Activated CD8-positive, alpha-beta T cell treated with anti-CD3 and anti-CD28 coated beads for 36 hours (primary cell): ENCODE results near the gene CNTNAP2. TPM values are rescaled to one million over a fixed set of nuclear protein-coding genes. Genes with fewer than 3 reads are reported as not detected.

Source experiments
- ATAC-seq: fragments of 200-7000 bp; cut with Tn5 transposase; one replicate; pipeline ENCODE4 v1.10.0; 2021; ENCODE audit warnings: mild to moderate bottlenecking, moderate library complexity
- CTCF ChIA-PET: fragments of 350-600 bp; sonication (Branson Sonifier 250); formaldehyde crosslinking; loops from one replicate; lab custom pipeline; 2021; ENCODE audit warnings: antibody characterized with exemption; lab: Charles Lee
- POLR2A ChIA-PET: fragments of 350-600 bp; sonication (Branson Sonifier 250); formaldehyde crosslinking; loops from one replicate; lab custom pipeline; 2021; ENCODE audit warnings: antibody characterized with exemption; lab: Charles Lee
- DNase-seq: peaks from one replicate; pipeline ENCODE4 v3.0.0-alpha.2; 2020
- H3K27ac Mint-ChIP-seq: one replicate; pipeline ENCODE4 v1.8.0; 2021; ENCODE audit warnings: mild to moderate bottlenecking, mixed read lengths
- H3K27me3 Mint-ChIP-seq: one replicate; pipeline ENCODE4 v1.8.0; 2021; ENCODE audit warnings: mixed read lengths
- H3K36me3 Mint-ChIP-seq: one replicate; pipeline ENCODE4 v1.8.0; 2021; ENCODE audit warnings: low read depth, mixed read lengths
- H3K4me1 Mint-ChIP-seq: one replicate; pipeline ENCODE4 v1.8.0; 2021; ENCODE audit warnings: low read depth, mixed read lengths
- H3K4me3 Mint-ChIP-seq: one replicate; pipeline ENCODE4 v1.8.0; 2021; ENCODE audit warnings: mild to moderate bottlenecking, moderate library complexity, mixed read lengths
- H3K9me3 Mint-ChIP-seq: one replicate; pipeline ENCODE4 v1.8.0; 2021; ENCODE audit warnings: mixed read lengths
- intact Hi-C: fragments of 100-400 bp; cut with micrococcal nuclease; formaldehyde crosslinking; loops from one replicate; pipeline ENCODE4 v1.10.0; 2022
- total RNA-seq, 2 experiments: library from RNA; stranded (reverse); gene quantifications; one replicate each; pipeline ENCODE4 v1.2.3, GENCODE V29; 2021
- TF ChIP-seq, protein P1 (sequence below): fragments of 200-600 bp; IDR thresholded peaks from one replicate; pipeline ENCODE4 v1.8.0; 2022; ENCODE audit warnings: antibody characterized with exemption, mild to moderate bottlenecking

Gene CNTNAP2
- total RNA-seq, 2 experiments from 2014 or later, result not detected

DNA sequence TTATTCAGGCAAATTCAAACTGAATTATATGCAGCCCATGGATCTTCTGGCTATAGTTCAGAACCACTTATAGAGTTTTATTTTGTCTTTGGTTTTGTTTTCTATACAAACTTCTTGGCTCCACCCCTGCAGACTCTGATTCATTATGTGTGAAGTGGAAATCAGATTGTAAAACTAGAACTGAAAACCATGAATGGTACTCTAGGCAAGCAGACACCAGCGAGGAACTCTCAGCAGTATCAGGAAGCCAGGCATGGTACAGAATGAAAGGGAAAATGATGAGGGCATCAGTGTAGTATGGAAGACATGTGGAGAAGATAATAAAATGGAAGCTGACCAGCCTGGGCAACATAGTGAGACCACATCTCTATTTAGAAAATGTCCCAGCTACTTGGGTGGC is 1447.1 kb downstream of the CNTNAP2 start:
- no peaks in the 10 kb centered on the region for H3K36me3 Mint-ChIP-seq
- H3K4me1 Mint-ChIP-seq, result no peaks in the 10 kb centered on the region
- H3K27ac Mint-ChIP-seq, result no peak overlapping the region
- peaks cover 7% of the 10 kb centered on the region for H3K9me3 Mint-ChIP-seq
- TF ChIP-seq, protein P1, sequence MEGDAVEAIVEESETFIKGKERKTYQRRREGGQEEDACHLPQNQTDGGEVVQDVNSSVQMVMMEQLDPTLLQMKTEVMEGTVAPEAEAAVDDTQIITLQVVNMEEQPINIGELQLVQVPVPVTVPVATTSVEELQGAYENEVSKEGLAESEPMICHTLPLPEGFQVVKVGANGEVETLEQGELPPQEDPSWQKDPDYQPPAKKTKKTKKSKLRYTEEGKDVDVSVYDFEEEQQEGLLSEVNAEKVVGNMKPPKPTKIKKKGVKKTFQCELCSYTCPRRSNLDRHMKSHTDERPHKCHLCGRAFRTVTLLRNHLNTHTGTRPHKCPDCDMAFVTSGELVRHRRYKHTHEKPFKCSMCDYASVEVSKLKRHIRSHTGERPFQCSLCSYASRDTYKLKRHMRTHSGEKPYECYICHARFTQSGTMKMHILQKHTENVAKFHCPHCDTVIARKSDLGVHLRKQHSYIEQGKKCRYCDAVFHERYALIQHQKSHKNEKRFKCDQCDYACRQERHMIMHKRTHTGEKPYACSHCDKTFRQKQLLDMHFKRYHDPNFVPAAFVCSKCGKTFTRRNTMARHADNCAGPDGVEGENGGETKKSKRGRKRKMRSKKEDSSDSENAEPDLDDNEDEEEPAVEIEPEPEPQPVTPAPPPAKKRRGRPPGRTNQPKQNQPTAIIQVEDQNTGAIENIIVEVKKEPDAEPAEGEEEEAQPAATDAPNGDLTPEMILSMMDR, result no peak
- ChIA-PET CTCF (no interaction called here), POLR2A (no interaction called here)
- ATAC-seq (no peak), DNase-seq (no peak)
- H3K4me3 Mint-ChIP-seq, result no peak overlapping the region
- no peaks in the 10 kb centered on the region for H3K27me3 Mint-ChIP-seq
- intact Hi-C loops, result no loop called here

DNA sequence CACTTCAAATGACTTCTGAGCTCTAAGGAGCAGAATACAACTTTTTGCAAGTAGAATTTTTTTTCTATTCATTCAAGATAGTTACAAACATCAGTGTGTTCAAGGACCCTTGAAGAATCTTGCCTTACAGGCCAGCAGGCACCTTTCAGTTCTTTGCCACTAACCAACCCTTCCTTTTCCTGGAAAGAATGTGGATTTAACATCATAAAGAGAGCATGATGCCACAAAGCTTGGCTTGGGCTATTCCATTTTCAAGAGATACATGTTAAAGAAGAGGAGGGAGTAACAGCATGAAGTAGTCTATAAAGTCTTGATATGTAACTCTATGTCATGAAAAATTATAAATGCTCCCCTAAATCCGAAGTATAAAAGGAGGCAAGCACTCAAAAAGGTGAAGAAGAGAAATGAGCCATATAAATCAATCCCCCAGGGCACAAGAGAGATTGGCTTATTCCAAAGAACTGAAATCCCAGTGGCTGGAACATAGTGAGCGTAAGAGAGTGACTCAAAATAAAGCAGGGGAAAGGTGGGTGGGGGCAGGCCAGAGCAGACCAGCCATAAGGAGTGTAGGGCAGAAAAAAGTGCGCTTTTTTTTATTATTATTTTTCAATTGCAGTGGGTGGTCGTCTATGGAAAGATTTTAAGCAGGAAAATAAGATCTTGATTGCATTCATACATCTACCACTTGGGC is 1448.3 kb downstream of the CNTNAP2 start:
- ChIA-PET POLR2A (no interaction called here), CTCF (no interaction called here)
- TF ChIP-seq, protein P1, result no peak
- ATAC-seq (no peak), DNase-seq (no peak)
- Mint-ChIP-seq H3K4me3 (no peak overlapping the region), H3K9me3 (peaks cover 6% of the 10 kb centered on the region), H3K27me3 (no peaks in the 10 kb centered on the region), H3K4me1 (no peaks in the 10 kb centered on the region), H3K27ac (no peak overlapping the region), H3K36me3 (no peaks in the 10 kb centered on the region)
- intact Hi-C loops, result no loop called here

DNA sequence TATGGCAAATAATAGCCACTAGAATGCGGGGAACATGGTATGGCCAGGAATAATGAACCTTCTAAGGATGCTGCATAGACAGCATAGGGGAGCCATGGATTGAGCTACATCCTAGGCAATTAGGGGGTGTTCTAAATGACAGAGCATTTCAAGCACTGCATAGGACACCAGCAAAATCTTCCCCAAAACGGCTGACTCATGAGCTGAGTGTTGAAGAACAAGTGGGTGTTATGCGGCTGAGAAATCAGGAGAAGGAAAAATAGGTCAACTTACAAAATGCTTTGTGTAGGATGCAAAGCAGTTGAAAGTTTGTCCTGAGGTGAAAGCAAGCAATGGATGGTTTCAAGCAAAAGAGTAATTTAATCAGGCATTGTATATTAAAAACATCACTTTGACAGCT is 1450.4 kb downstream of the CNTNAP2 start:
- ATAC-seq (no peak), DNase-seq (no peak)
- intact Hi-C loops, result no loop called here
- TF ChIP-seq, protein P1, result no peak
- Mint-ChIP-seq H3K36me3 (no peaks in the 10 kb centered on the region), H3K4me3 (no peak overlapping the region), H3K4me1 (no peaks in the 10 kb centered on the region), H3K9me3 (peaks cover 8% of the 10 kb centered on the region), H3K27ac (no peak overlapping the region), H3K27me3 (no peaks in the 10 kb centered on the region)
- CTCF ChIA-PET, result no interaction called here
- POLR2A ChIA-PET, result no interaction called here

DNA sequence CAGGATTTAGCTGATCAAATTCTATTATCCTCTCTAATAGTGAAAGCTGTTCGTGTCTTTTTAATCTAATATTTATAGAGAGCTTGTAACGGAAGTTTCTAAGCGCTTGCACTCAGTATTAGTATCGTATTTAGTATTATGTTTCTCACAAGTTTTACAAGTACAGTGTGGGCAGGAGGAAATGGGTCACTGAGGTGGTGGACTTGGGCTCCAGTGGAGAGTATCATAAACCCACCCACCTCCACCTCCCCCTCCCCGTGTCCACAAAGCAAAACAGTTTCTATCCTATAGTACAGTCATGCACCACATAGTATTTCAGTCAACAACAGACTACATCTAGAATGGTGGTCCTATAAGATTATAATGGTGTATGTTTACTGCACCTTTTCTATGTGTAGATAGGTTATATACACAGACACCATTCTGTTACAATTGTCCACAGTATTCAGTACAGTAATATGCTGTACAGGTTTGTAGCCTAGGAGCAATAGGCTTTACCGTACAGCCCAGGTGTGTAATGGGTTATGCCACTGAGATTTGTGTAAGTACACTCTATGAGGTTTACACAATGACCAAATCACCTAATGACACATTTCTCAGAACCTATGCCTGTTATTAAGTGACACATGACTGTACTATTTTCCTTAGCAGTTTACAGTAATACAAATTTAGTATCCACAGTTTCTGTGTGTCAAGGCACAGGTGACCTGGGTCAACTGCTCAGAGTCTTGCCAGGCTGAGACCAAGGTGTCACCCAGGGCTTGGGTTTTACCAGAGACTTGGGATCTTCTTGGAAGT is 1452.7 kb downstream of the CNTNAP2 start:
- H3K27ac Mint-ChIP-seq, result no peak overlapping the region
- ChIA-PET CTCF (no interaction called here), POLR2A (no interaction called here)
- TF ChIP-seq, protein P1, result no peak
- H3K4me3 Mint-ChIP-seq, result no peak overlapping the region
- peaks cover 9% of the 10 kb centered on the region for H3K9me3 Mint-ChIP-seq
- ATAC-seq (no peak), DNase-seq (no peak)
- H3K4me1 Mint-ChIP-seq, result no peaks in the 10 kb centered on the region
- H3K36me3 Mint-ChIP-seq, result no peaks in the 10 kb centered on the region
- H3K27me3 Mint-ChIP-seq, result no peaks in the 10 kb centered on the region
- intact Hi-C loops, result no loop called here

DNA sequence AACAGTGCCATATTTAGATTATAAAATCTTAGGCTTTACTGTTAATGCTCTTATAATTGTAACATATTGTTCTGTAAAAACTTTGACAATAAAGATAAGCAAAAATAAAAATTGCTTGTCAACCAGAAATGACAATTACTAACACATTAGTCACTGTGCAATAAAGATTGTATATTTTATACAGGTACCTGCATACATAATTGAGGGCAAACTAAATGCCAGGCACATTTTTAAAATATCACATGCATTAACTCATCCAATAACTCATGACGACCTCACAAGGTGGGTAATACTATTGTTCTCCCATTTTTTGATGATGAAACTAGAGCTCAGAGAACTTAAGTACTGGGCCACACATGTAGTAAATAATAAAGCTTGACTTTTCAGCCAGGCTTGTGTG is 1453.8 kb downstream of the CNTNAP2 start:
- Mint-ChIP-seq H3K4me3 (no peak overlapping the region), H3K27ac (no peak overlapping the region), H3K36me3 (no peaks in the 10 kb centered on the region), H3K27me3 (no peaks in the 10 kb centered on the region), H3K9me3 (peaks cover 11% of the 10 kb centered on the region), H3K4me1 (no peaks in the 10 kb centered on the region)
- intact Hi-C loops, result no loop called here
- TF ChIP-seq, protein P1, result no peak
- DNase-seq, result no peak
- CTCF ChIA-PET, result no interaction called here
- no peak for ATAC-seq
- POLR2A ChIA-PET, result no interaction called here
